ENCODE measurements around the gene NACC1.

Gene NACC1

GRCh38 chr19:13118424-13119193 is 545 bp downstream of the NACC1 start:
- peak in 6 of 56 donors; percentile 9 to 54 (median 20) for DNase-seq

- no peak for DNase-seq
These were observed 1.6 kb downstream of the NACC1 start for GRCh38 chr19:13119627-13120026.

DNA sequence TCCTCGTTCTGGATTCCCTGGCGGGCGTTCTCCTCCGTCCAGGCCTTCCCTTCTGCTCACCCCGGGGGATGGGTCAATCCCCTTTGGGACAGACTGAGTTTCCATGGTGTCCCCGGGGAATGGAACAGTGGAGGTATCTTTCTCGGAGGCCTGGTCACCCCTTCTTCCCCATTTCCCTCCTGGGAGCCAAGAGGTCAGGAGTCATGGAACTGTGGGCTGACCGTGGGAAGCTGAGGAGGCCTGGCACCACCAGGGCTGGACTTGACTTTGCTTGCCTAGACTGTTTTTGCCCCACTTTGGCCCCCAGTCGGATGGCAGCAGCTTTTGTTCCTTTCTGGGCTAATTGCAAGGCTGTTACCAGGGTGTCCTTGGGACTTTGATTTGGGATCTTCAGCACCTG is 2.0 kb downstream of the NACC1 start:
- DNase-seq: no peak

DNA sequence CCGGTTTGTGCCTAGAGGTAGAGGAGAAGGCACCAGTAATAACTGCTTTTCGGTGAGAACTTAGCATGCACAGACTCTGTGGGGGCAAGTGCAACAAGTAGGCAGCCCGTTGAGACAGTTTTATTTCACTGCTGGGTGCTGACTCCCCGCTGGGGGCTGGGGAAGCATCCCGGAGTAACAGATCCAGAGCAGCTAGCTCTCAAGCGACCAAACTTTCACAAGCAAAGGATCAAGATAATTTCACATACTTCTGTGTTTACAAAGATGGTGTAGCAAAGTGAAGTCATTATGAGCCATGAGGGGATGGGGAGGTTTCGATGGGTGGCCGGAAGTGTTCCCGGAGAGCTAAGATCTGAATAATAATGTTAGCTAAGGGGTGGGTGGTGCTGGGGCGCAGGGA is 2.8 kb downstream of the NACC1 start:
- DNase-seq: no peak

GRCh38 chr19:13121551-13122274 is 3.6 kb downstream of the NACC1 start:
- no peak for DNase-seq

- no peak for DNase-seq
These were observed 4.3 kb downstream of the NACC1 start for GRCh38 chr19:13122275-13122878.

DNA sequence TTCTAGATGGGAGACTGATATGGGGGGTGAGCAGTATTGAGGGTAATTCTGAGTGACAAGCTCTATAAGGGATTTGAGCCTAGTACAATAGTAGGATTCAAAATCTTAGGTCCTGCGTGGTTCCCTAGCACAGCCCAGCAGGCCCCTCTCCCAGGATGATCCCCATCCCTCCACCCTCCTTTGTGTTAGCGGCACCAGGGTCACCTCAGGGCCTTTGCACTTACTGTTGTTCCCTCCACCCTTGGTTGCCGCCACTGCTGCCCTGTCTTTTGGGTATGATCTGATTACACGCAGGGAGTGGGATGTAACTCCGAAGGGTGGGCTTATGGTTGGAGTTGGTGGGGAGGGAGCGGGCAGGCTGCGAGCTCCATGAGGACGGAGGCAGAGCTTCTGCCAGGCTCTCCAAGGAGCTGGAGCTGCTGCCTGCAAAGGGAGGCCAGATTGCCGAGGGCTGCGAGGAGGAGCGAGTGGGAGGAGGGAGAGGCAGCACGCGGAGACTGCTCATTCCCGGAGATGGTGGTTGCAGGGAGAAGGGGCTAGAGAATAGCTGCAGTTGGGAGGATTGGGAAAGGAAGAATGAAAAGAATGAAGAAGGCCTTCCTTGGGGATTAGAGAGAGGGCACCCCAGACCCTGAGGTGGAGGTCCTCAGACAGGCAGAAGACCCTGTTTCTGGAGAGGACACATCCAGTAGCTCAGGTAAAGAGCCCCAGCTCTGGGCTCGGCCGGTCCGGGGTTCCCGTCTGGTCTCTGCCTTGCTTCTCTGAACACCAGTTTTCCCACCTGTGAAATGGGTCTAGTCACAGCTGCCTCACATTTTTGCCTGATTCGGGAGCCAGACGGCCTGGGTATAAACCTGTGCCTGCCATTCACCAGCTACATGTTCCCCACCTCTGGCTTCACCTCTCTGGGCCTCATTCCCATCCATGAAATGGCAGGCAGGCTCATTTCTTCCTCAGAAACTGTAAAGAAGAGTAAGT is 5.2 kb downstream of the NACC1 start:
- peak in 10 of 56 donors; percentile 5 to 46 (median 18) for DNase-seq

DNA sequence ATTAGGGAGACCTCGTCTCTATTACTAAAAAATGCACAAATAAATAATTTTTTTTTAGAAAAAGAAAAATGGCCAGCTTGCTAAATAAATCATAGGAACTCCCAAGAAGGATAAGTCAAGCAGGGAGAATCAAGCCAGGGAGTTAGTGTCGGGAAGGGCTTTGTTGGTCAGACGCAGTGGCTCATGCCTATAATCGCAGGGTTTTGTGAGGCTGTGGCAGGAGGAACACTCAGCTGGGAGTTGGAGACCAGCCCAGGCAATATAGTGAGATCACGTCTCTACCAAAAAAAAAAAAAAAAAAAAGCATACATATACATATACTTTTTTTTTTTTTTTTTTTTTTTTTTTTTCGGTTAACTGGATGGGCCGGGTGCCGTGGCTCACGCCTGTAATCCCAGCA is 9.0 kb downstream of the NACC1 start:
- DNase-seq: no peak

- DNase-seq: no peak
These were observed 9.9 kb downstream of the NACC1 start for GRCh38 chr19:13127811-13128575.

- DNase-seq: no peak
These were observed 10.5 kb downstream of the NACC1 start for GRCh38 chr19:13128583-13128982.

GRCh38 chr19:13129384-13129783 is 11.3 kb downstream of the NACC1 start:
- no peak for DNase-seq

GRCh38 chr19:13130886-13131490 is 12.9 kb downstream of the NACC1 start:
- no peak for DNase-seq

DNA sequence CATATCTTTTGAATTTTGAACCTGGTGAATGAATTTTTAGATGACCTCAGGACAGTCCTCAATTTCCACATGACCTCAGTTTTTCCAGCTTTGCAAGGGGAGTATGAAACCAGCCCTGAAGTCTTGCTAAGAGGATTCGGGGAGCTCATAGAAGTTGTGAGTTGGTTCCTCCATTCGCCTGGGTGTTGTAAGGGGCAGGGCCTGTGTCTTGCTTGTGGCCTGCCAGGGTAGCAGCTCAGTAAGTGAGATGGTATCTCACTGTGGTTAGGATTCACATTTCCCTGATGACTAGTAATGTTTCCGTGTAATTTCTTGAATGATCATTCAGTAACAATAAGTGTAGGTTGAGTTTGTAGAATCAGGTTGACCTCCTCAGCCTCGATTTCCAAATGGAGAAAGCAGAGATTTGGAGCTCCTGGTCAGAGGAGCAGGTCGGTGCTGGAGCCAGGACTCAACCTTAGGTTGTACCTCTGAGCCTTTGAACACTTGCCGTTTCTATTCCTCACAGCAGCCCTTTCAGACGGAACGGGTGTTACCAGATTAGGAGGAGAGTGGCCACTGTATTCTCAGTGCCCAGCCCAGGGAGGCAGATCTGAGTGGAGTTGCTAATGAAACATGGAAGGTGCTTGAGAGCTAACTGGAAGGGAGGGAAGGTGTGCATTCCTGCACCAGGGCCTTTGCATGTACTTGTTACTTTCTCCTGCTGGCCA is 14.6 kb downstream of the NACC1 start:
- DNase-seq: no peak

DNA sequence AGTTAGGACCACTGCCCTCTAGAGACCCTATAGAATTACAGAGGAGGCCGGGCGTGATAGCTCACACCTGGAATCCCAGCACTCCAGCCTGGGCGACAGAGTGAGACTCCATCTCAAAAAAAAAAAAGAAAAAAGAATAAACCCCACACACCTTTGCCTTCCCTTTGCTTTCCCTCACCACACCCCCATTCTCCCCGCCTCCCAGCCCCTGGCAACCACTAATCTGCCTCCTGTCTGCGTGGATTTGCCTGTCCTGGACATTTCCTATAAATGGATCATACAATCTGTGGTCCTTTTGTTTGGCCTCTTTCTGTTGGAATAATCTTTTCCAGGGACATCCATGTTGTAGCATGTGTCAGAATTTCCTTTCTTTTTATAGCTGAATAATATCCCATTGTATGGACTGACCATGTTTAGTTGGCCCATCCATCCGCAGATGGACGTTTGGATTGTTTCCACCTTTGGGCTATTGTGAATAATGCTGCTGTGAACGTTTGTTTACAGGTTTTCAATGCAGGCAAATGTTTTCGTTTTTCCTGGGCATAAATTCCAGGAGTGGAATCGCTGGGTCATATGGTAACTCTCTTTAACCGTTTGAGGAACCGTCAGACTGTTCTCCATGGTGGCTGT is 15.3 kb downstream of the NACC1 start:
- peak in 13 of 56 donors; percentile 3 to 38 (median 18) for DNase-seq

GRCh38 chr19:13134626-13135025 is 16.6 kb downstream of the NACC1 start:
- DNase-seq: no peak

GRCh38 chr19:13135068-13136062 is 17.3 kb downstream of the NACC1 start:
- DNase-seq: no peak

- DNase-seq: no peak
These were observed 19.3 kb downstream of the NACC1 start for GRCh38 chr19:13137290-13137794.
